COR-L47 (cell line): ENCODE data around the gene HBG1.
"Not testable (repeated sequence)": the region's sequence is repeated elsewhere in the genome, so short reads cannot be mapped to it uniquely, and the experiment has no call there.

ENCODE experiments used
- DNase-seq: peaks from one replicate; lab custom pipeline; 2025; lab: John Stamatoyannopoulos, UW

HBG1 gene

GRCh38 chr11:5249807-5250396, at the start of gene HBG1:
TSS of gene HBG1 (minus strand) at chr11:5249857. CDS start at chr11:5249804, 53 bp downstream.
- not testable (repeated sequence) for DNase-seq

GRCh38 chr11:5298451-5298850, 48.8 kb upstream of the HBG1 start:
- no peak for DNase-seq

GRCh38 chr11:5297721-5298323, 48.2 kb upstream of the HBG1 start:
- DNase-seq, result no peak

- not testable (repeated sequence) for DNase-seq
These were observed 44.8 kb upstream of the HBG1 start for GRCh38 chr11:5294342-5294995.

- no peak for DNase-seq
These were observed 43.4 kb upstream of the HBG1 start for GRCh38 chr11:5293028-5293427.

- DNase-seq, result no peak
These were observed 41.7 kb upstream of the HBG1 start for GRCh38 chr11:5291207-5291838.

- DNase-seq, result no peak
These were observed 40.4 kb upstream of the HBG1 start for GRCh38 chr11:5290106-5290505.

GRCh38 chr11:5289696-5290095, 40.0 kb upstream of the HBG1 start:
- DNase-seq, result no peak

GRCh38 chr11:5288906-5289550, 39.4 kb upstream of the HBG1 start:
- DNase-seq, result no peak

- DNase-seq, result no peak
These were observed 38.6 kb upstream of the HBG1 start for GRCh38 chr11:5288108-5288905.

GRCh38 chr11:5286901-5287300, 37.2 kb upstream of the HBG1 start:
- no peak for DNase-seq

GRCh38 chr11:5286351-5286750, 36.7 kb upstream of the HBG1 start:
- no peak for DNase-seq

- DNase-seq, result no peak
These were observed 36.2 kb upstream of the HBG1 start for GRCh38 chr11:5285703-5286340.

GRCh38 chr11:5284637-5285036, 35.0 kb upstream of the HBG1 start:
- DNase-seq, result no peak

GRCh38 chr11:5283882-5284281, 34.2 kb upstream of the HBG1 start:
- DNase-seq, result no peak

GRCh38 chr11:5283086-5283485, 33.4 kb upstream of the HBG1 start:
- no peak for DNase-seq

- DNase-seq, result no peak
These were observed 33.0 kb upstream of the HBG1 start for GRCh38 chr11:5282628-5283027.

- no peak for DNase-seq
These were observed 31.9 kb upstream of the HBG1 start for GRCh38 chr11:5281596-5281995.

GRCh38 chr11:5280582-5281102, 31.0 kb upstream of the HBG1 start:
- no peak for DNase-seq

GRCh38 chr11:5279471-5280090, 29.9 kb upstream of the HBG1 start:
- no peak for DNase-seq
